ENCODE results near the gene SATB2.

SATB2 gene

DNA sequence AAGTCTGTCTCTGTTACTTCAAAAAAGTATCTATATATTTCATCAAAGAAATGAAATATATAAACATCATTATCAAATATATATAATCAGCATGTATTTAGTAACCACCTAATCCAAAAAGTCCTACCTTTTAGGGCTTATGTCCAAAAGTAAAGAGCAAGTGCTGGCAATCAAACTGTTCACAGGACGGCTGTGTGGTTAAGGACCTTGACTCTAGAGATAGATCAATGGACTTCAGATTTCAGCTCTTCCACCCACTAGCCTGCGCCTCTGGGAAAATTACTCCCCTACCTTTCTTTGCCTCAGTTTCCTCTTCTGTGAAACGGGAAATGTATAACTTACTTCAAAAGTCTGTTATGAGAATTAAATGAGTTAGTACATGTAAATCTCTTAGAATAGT lies 29.4 kb downstream of the SATB2 start:
- DNase-seq (ENCODE audit: extremely low read depth, low read depth), result no peak

DNA sequence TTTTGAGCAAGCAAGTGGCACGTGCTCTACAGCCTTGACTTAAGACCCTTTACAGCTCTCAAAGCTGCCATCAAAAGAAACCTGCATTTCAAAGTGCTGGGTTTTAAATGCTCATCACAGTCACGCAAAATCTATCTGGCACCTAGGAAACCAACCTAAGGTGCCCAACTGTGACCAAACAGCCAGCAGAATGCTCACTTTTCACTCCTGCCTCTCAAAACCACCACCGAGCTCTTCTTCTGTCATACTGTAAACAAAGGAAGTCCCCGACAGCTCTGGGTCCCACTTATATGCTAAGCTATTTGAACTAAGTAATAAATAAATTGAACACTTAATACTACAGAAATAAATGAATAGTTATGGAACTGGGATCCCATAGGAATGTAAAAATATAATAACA lies 33.6 kb downstream of the SATB2 start:
- TF ChIP-seq, protein P1, sequence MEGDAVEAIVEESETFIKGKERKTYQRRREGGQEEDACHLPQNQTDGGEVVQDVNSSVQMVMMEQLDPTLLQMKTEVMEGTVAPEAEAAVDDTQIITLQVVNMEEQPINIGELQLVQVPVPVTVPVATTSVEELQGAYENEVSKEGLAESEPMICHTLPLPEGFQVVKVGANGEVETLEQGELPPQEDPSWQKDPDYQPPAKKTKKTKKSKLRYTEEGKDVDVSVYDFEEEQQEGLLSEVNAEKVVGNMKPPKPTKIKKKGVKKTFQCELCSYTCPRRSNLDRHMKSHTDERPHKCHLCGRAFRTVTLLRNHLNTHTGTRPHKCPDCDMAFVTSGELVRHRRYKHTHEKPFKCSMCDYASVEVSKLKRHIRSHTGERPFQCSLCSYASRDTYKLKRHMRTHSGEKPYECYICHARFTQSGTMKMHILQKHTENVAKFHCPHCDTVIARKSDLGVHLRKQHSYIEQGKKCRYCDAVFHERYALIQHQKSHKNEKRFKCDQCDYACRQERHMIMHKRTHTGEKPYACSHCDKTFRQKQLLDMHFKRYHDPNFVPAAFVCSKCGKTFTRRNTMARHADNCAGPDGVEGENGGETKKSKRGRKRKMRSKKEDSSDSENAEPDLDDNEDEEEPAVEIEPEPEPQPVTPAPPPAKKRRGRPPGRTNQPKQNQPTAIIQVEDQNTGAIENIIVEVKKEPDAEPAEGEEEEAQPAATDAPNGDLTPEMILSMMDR (IDR thresholded peaks at IDR 0.05; ENCODE audit: low read depth, low read length, missing control alignments), result no peak
- H3K4me3 ChIP-seq (replicated peaks; ENCODE audit: low read depth, low read length), result no peak overlapping the region
- no peak for DNase-seq (ENCODE audit: extremely low read depth, low read depth)

More for the DNA sequence above, 29.4 kb downstream of the SATB2 start:
- TF ChIP-seq, protein P1 (IDR thresholded peaks at IDR 0.05; ENCODE audit: low read depth, low read length, missing control alignments), result no peak
- H3K4me3 ChIP-seq (replicated peaks; ENCODE audit: low read depth, low read length), result no peak overlapping the region

DNA sequence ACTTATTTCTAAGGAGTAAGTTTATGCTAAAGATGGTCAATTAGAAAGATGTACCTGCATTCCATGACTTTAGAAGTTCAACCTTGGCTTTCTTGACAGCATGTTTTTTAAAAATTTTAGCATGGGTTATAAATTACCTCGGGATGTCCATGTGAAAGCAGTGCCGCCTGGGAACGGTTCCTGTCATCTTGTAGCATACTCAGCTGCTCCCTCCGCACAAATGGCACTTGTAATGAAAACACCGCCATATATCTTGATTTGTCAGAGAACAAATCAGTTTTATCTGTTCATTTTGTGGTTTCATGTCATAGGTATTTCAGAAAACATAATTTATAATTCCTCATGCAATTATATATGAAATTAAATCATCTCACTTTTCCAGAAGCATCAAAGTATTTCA lies 38.3 kb downstream of the SATB2 start:
- TF ChIP-seq, protein P1 (IDR thresholded peaks at IDR 0.05; ENCODE audit: low read depth, low read length, missing control alignments), result no peak
- no peak overlapping the region for H3K4me3 ChIP-seq (replicated peaks; ENCODE audit: low read depth, low read length)
- DNase-seq (ENCODE audit: extremely low read depth, low read depth), result no peak

DNA sequence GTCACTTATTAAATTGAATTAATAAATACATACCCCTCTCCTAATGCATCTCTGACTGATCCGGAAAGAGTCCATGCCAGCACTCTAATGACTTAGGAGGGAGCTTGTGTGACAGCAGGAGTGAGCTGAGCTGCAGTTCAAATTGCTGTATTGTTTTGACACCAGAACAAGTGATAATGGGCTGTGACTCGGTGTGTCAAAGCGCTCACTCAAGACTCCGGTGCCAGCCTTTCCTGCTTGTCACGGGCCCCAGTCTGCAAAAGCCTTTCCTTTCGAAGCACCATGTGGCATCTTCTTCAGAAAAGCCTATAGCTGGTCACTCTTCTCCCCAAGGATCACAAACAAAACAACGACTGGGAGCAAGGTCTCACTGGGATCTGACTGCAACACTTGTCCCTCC lies 43.3 kb downstream of the SATB2 start:
- TF ChIP-seq, protein P1 (IDR thresholded peaks at IDR 0.05; ENCODE audit: low read depth, low read length, missing control alignments), result no peak
- no peak for DNase-seq (ENCODE audit: extremely low read depth, low read depth)
- no peak overlapping the region for H3K4me3 ChIP-seq (replicated peaks; ENCODE audit: low read depth, low read length)

DNA sequence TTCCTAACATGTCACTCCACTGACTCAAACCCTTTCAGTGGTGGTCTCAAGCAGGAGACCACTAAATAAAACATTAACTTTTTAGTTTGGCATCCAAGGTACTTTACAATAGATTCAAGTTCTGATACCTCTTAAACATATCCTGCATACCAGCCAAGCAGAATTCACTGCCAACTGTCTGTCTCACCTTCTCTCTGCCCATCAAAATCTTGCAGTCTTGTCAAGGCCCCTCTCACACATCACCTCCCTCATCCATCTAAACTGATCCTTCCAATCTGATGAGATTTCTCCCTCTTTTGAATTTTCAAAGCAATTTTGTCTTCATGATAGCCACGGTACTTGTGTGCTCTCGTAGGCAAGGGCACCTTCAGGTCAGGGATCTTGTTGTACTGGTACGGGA lies 43.7 kb downstream of the SATB2 start:
- no peak for DNase-seq (ENCODE audit: extremely low read depth, low read depth)
- no peak overlapping the region for H3K4me3 ChIP-seq (replicated peaks; ENCODE audit: low read depth, low read length)
- TF ChIP-seq, protein P1 (IDR thresholded peaks at IDR 0.05; ENCODE audit: low read depth, low read length, missing control alignments), result no peak

DNA sequence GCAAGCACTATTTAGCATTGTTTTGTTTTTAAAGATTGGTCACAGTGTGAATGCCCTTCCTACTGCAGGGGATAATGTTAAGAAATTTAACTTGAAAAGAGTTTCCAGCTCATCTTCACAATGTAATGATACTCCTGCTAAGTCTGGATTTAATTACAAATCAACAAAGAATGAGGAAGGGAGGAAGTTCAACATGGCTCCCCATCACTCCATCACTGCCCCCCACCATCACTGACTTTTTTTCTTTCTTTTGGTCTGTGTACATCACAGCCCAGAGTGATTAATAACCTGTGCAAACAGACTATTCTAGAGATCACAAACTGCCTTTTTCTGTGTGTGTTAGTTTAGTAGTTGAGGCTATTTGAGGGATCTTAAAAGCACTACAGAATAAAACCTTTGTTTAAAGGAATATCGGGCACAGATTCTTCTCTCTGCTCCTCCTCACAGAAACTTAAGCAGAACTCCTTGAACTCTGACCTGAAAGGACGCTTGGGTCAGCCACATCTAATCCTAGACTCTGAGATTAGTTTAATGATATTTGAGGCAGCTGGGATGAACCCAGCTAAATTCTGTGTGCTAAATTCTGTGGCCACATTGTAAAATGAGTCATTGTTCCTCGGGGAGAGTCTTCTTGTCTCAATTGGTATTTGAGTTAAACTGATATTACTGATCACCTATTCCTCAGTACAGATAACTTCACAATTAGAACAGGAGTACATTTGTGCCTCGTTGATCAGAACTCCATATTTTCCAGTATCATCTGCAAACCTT lies 47.8 kb downstream of the SATB2 start:
- H3K4me3 ChIP-seq (replicated peaks; ENCODE audit: low read depth, low read length), result no peak overlapping the region
- TF ChIP-seq, protein P1 (IDR thresholded peaks at IDR 0.05; ENCODE audit: low read depth, low read length, missing control alignments), result no peak
- DNase-seq (ENCODE audit: extremely low read depth, low read depth), result no peak

DNA sequence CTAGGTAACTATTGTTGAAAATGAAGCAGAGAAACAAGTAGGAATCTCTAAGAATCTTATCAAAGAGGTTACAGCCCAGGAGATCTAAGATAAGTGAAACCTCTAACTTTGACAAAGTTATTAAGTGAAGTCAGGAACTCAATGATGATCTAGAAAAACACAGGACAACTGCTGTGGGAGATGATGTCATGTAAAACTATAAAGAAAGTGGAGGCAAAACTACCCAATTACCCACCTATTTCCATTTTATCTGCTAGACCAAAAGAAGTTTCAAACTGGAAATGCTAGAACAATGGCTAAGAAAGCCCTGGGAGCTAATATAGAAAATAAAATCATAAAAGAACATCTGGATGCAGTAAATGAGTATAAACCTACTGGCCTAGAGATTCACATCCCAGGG lies 50.3 kb downstream of the SATB2 start:
- no peak overlapping the region for H3K4me3 ChIP-seq (replicated peaks; ENCODE audit: low read depth, low read length)
- TF ChIP-seq, protein P1 (IDR thresholded peaks at IDR 0.05; ENCODE audit: low read depth, low read length, missing control alignments), result no peak
- no peak for DNase-seq (ENCODE audit: extremely low read depth, low read depth)
